AML-193 (cell line): ENCODE measurements around the gene ENTREP3.
"Not testable (repeated sequence)": the region's sequence is repeated elsewhere in the genome, so short reads cannot be mapped to it uniquely, and the experiment has no call there.

Experiments used
- DNase-seq, 2 experiments: peaks; one replicate each; lab custom pipeline; 2025; lab: John Stamatoyannopoulos, UW

Gene ENTREP3

GRCh38 chr1:155250633-155251449 lies 4.4 kb downstream of the ENTREP3 start:
- peak; percentile 92 for DNase-seq

GRCh38 chr1:155250246-155250632 lies 5.0 kb downstream of the ENTREP3 start:
- DNase-seq = no peak

- DNase-seq = no peak
Observed at GRCh38 chr1:155247667-155248553, 7.4 kb downstream of the ENTREP3 start.

- not testable (repeated sequence) for DNase-seq
Observed at GRCh38 chr1:155246796-155247195, 8.5 kb downstream of the ENTREP3 start.

- no peak for DNase-seq
Observed at GRCh38 chr1:155245163-155245524, 10.1 kb downstream of the ENTREP3 start.

- DNase-seq = peak; percentile 90 to 94
Observed at GRCh38 chr1:155244368-155245162, 10.7 kb downstream of the ENTREP3 start.

GRCh38 chr1:155242805-155243358 lies 12.4 kb downstream of the ENTREP3 start:
- no peak for DNase-seq

GRCh38 chr1:155241841-155242264 lies 13.4 kb downstream of the ENTREP3 start:
- DNase-seq = peak; percentile 87 to 88

GRCh38 chr1:155241069-155241679 lies 14.1 kb downstream of the ENTREP3 start:
- DNase-seq = peak; percentile 64 to 77

GRCh38 chr1:155236451-155236850 lies 18.8 kb downstream of the ENTREP3 start:
- peak; percentile 40 to 64 for DNase-seq

- not testable (repeated sequence) for DNase-seq
Observed at GRCh38 chr1:155235375-155235774, 19.9 kb downstream of the ENTREP3 start.

GRCh38 chr1:155233502-155233901 lies 21.8 kb downstream of the ENTREP3 start:
- not testable (repeated sequence) for DNase-seq

GRCh38 chr1:155232001-155232978 lies 23.0 kb downstream of the ENTREP3 start:
- DNase-seq = not testable (repeated sequence)

- DNase-seq = not testable (repeated sequence)
Observed at GRCh38 chr1:155231302-155231701, 24.0 kb downstream of the ENTREP3 start.

- no peak for DNase-seq
Observed at GRCh38 chr1:155228096-155228427, 27.2 kb downstream of the ENTREP3 start.

- DNase-seq = peak; percentile 96 to 97
Observed at GRCh38 chr1:155227261-155228095, 27.8 kb downstream of the ENTREP3 start.

GRCh38 chr1:155226910-155227260 lies 28.4 kb downstream of the ENTREP3 start:
- peak in 1 of 2 experiments; percentile 51 for DNase-seq

GRCh38 chr1:155226188-155226909 lies 28.9 kb downstream of the ENTREP3 start:
- peak; percentile 92 to 95 for DNase-seq

- DNase-seq = not testable (repeated sequence)
Observed at GRCh38 chr1:155225404-155225759, 29.9 kb downstream of the ENTREP3 start.
